Measurements from ENCODE around the gene RPS23.
"Not testable (repeated sequence)": the region's sequence is repeated elsewhere in the genome, so short reads cannot be mapped to it uniquely, and the experiment has no call there.

The RPS23 gene

DNA sequence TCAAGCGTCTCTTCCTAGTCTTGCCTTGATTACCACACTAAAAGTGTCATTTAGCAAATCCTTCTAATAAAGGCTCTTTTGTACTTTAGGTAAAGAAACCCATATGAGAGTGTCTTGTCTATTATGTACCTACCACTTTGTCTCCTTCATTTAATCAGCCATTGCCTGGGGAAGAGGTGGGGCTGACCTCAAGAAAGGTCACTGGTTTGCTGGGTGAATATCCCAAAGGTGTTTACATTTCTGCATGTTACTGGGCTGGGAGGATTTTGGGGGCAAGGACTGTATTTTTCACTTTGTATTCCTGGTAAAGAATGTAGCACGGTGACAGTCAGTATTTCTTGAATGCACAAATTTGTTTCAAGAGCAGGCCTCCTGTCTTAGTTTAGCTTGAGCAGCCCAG is 11.9 kb upstream of the RPS23 start:
- no peak for DNase-seq (ENCODE audit: low read depth)

DNA sequence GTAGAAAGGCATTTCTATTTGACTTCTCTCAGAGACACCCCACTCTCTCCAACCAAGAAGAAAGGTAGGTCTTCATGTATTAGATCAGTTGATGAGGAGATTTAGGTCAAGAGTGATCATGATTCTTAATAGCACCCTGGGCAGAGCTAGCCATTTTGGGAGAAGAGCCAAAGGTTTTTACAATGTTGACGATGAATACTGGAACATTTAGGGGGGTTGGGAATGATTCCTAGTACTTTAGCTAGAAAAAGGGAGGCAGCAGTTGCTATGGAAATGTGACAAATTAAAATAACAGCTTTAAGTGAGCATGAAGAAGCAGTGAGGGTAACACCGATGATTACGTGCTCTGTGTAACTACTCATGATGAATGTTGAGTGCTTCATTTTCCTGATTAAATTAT is 9.5 kb upstream of the RPS23 start:
- no peak for DNase-seq (ENCODE audit: low read depth)

DNA sequence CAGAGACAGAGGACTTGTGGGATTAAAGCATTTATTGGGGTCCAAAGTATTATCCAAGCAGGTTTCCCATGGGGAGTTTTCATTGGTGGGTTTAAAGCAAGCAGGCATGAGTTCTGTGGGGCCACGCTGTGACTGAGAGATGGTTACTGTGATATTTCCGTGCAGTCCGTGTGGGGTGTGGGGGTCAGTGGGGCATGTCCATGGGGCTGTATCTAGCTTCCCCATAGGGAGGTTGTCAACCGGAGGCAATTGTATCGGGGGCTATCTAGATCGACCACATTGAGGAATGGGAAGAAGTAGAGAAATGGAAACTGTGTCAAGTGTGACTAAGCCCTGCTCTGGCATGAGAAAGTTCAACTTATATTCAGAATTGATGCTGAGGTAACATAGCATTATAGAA is 7.1 kb upstream of the RPS23 start:
- DNase-seq (ENCODE audit: low read depth), result no peak

DNA sequence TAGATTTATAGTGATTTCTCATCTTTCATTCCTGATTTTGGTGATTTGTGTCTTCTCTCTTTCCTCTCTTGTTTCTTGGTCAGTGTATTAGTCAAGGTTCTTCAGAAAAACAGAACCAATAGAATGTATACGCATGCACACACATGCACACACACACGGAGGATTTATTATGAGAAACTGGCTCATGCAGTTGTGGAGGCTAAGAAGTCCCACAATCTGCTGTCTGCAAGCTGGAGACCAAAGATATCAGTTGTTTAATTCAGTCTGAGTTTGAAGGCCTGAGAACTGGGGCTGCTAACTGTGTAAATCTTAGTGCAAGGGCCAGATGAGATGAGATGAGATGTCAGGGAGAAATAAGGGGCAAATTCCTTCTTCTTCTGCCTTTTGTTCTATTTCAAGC is 5.7 kb upstream of the RPS23 start:
- DNase-seq (ENCODE audit: low read depth), result no peak

DNA sequence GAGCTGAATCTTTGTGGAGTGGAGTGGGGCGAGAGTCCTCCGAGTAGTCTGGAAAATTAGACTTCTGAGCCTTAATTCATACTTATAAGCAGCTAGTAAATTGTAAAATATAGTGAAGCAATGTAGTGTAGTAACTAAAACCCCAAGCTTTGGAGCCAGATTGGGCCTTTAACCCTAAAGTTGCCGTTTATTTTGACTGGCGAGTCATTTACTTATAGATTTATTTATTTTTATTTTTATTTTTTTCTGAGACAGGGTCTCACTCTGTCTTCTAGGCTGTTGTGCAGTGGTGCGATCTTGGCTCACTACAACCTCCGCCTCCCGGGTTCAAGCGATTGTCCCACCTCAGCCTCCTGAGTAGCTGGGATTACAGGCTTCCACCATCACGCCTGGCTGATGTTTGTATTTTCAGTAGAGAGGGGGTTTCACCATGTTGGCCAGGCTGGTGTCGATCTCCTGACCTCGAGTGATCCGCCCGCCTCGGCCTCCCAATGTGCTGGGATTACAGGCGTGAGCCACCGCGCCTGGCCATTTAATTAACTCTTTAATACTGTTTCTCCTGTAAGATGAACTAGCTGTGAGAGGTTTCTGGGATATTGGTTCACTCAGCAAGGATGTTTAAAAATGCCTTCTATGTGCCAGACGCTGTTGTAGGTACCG is 687 bp upstream of the RPS23 start:
- no peak for DNase-seq (ENCODE audit: low read depth)

DNA sequence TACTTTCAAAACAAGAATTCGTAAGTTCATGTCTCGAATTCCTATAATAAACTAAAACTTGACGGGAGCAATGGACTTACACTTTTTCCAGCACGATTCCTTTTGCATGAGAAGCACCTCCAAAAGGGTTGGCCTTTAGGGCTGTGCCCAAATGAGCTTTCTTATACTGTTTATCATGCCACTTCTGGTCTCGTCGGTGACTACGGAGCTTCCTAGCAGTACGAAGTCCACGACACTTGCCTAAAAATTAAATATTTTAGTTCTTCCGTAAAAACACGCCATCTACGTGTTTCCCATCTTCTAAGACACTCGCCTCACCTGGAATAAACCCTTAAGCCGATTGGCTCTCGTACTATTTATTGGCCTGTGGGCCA is 554 bp downstream of the RPS23 start:
- DNase-seq (ENCODE audit: low read depth), result no peak

GRCh38 chr5:82276800-82277612 is 1.1 kb downstream of the RPS23 start:
- DNase-seq (ENCODE audit: low read depth), result no peak

GRCh38 chr5:82275216-82275664 is 2.9 kb downstream of the RPS23 start:
- DNase-seq (ENCODE audit: low read depth), result no peak

DNA sequence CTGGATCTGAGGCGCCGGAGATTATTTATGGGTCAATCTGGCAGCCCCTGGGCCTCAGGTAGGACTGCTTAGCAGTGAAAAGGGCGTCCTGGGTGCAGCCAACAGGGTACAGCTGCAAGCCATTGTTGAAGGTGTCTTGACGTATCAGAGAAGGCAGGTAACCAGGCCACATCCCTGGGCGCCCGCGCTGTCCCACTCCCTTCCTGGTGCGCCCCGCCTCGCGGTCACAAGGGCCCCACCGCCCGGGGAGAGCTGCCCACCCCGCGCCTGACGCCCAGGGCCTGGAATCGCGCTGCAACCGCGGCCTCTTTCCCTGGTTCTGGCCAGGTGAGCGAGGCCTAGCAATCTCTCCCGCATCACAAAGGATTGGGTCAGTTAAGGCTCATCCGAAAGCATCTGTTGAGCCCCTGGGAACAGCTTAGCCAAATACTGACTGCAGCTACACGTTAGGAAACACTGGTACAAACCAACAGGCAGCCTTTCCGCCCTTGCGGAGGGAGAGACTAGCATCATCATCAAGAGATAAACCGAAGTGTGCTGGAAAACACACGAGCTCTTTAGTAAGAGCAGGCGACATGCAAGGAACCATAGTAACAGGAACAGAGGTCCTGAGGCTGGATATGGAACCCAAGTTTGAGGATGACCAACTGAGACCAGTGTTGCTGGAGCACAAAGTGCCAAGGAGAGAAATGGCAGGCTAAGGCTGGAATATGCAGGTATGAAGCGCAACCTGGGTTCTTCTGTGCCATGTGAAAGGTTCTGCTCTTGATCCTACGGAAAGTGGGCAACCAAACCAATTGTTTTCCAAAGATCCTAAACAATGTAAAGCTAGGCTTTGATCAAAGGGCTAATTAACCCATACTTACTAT is 3.6 kb downstream of the RPS23 start:
- no peak for DNase-seq (ENCODE audit: low read depth)

GRCh38 chr5:82273426-82273825 is 4.7 kb downstream of the RPS23 start:
- not testable (repeated sequence) for DNase-seq (ENCODE audit: low read depth)

DNA sequence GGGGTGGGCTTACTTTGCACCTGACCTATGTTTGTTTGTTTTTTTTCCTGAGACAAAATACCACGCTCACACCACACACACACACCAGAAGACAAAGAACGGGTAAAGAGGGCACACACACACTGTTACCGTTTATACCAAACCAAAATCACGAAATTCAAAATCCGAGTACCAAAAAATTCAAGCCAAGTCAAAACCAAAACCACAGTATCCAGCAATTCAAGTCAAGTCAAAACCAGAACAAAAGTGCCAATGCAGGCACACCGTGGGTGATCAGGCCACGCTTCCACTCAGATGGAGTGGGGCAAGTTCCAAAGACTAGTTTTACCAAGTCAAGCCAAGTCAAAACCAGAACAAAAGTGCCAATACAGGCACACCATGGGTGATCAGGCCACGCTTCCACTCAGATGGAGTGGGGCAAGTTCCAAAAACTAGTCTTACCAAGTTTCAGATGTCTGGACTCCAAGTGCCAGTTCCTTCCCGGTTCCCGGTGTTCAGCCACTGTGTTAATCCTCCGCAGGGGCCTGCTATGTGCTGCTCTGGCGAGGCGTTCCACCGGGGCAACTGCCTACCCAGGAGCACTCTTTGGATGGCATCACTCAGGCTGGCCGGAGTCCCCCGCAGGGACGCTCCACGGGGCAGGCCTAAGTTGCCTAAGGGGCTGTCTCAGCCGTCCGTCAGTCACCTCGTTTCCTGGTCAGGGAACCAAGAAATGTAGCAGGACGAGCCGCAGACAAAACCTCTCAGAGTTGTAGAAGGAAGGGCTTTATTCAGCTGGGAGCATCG is 5.4 kb downstream of the RPS23 start:
- not testable (repeated sequence) for DNase-seq (ENCODE audit: low read depth)

GRCh38 chr5:82269363-82269762 is 8.8 kb downstream of the RPS23 start:
- not testable (repeated sequence) for DNase-seq (ENCODE audit: low read depth)

DNA sequence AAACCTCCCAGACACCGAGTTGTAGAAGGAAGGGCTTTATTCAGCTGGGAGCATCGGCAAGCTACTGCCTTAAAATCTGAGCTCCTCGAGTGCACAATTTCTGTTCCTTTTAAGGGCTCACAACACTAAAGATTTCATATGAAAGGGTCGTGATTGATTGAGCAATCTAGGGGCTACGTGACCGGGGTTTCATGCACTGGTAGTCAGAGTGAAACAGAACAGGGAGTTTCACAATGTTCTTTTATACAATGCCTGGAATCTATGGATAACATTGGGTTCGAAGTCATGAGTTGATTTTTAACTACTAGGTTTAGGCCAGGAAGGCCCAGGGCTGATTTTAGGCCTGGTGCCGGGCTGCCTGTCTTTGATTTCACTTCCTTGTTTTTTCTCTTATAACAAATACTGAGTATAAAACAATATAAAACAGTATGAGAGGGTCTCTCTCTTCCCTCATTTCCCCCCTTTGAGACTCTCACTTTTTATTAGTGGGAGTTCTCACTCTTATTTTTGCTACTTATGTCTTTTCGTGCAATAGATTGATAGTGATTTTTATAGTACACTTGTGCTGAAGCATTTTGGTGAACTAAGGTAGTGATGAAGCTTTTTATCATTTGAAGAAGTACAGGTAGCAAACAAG is 10.7 kb downstream of the RPS23 start:
- not testable (repeated sequence) for DNase-seq (ENCODE audit: low read depth)

DNA sequence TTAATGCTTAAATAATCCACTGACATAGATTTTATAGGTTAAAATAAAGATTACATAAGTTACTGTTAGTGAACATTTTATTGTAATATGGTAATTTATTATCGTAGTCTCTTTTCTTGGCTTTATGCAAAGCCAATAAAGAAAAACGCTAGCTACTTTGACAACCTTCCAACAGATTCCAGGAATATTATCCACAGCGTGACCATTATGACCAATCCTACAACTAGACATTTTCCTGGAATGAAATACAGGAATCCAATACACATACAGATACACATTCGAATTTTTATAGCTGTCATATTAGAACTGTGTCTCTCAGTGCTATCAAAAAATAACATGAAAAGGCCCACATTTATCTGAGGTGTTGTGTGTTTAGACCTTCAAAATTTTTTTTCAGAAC is 13.1 kb downstream of the RPS23 start:
- no peak for DNase-seq (ENCODE audit: low read depth)

GRCh38 chr5:82259172-82259800 is 18.9 kb downstream of the RPS23 start:
- DNase-seq (ENCODE audit: low read depth), result no peak

GRCh38 chr5:82257729-82258128 is 20.4 kb downstream of the RPS23 start:
- DNase-seq (ENCODE audit: low read depth), result no peak

- no peak for DNase-seq (ENCODE audit: low read depth)
Measured at GRCh38 chr5:82257247-82257646, 20.9 kb downstream of the RPS23 start.

DNA sequence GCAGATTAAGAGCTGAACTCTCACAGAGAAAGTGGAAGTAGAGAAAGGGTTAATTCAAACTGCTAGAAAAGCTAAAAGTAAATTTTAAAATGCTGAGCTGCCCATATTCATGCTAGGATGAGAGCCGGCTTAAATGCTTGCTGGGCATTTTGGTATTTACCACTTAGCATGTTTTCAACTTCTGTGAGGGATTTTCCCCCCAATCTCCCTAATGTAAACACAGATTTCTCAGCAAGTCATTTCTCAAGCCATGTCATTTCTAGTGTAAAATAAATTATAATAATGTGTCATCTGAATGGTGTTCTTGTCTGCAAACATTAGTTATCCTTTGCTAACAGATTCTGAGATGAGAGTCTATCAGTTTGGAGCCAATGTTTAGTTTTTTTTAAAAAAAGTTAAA is 22.3 kb downstream of the RPS23 start:
- DNase-seq (ENCODE audit: low read depth), result no peak

- DNase-seq (ENCODE audit: low read depth), result no peak
Measured at GRCh38 chr5:82252744-82253143, 25.4 kb downstream of the RPS23 start.

DNA sequence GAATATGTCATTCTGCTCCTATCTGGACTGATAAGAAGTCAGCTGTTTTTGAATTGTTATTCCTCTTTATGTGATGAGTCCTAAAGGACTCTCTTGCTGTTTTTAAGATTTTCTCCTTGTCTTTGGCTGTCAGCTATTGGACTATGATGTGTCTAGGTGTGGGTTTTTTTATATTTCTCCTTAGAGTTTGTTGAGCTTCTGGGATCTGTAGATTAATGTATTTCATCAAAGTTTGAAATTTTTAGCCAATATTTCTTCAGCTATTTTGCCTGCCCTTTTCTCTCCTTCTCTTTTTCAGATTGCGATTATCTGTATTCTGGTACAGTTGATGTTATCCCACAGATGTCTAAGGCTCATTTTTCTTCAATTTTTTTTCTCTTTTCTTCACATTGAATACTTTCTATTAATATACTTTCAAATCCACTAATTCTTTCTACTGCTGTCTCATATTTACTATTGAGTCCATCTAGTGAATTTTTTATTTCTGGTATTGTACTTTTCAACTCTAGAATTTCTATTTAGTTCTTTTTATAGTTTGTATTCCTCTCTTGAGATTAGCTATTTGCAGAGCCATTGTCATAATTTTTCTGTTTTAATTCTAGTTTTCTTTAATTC is 31.1 kb downstream of the RPS23 start:
- DNase-seq (ENCODE audit: low read depth), result no peak

Measured in activated T-helper 9 cell treated with anti-CD3 and anti-CD28 coated beads, Interleukin-2, amount 50 U/mL, for 16 hours (primary cell).